Common myeloid progenitor, CD34-positive (primary cell): ENCODE results near the gene SREBF2.

Experiments
- CTCF ChIA-PET: fragments of 350-600 bp; sonication (Branson Sonifier 250); formaldehyde crosslinking; loops from one replicate; lab custom pipeline; 2021; ENCODE audit warnings: antibody characterized with exemption; lab: Charles Lee
- POLR2A ChIA-PET: fragments of 350-600 bp; sonication (Branson Sonifier 250); formaldehyde crosslinking; loops from one replicate; lab custom pipeline; 2021; ENCODE audit warnings: antibody characterized with exemption; lab: Charles Lee
- DNase-seq, 3 donors: peaks; one replicate each; pipeline versions ENCODE4 v3.0.0 to v3.0.0-alpha.2; 2013
- H3K27ac ChIP-seq, 2 experiments: 1 replicate in 1 of 2; 2 replicates in 1 of 2; pipeline ENCODE4 v1.7.0; 2013; ENCODE audit warnings: inconsistent platforms in 2 of 2, low read length in 2 of 2, mild to moderate bottlenecking in 2 of 2, low read depth in 1 of 2, moderate library complexity in 1 of 2; ENCODE audit not compliant: severe bottlenecking in 2 of 2, insufficient read depth in 1 of 2, poor library complexity in 1 of 2
- H3K27me3 ChIP-seq, 5 experiments: replicated peaks in 2 of 5; 1 replicate in 3 of 5; 2 replicates in 2 of 5; pipeline versions ENCODE4 v1.6.1 to v1.7.0; 2013; ENCODE audit warnings: low read length in 4 of 5, mild to moderate bottlenecking in 2 of 5, moderate library complexity in 2 of 5, inconsistent platforms in 1 of 5; ENCODE audit not compliant: insufficient read depth in 5 of 5, control insufficient read depth in 4 of 5
- H3K36me3 ChIP-seq, 4 experiments: 1 replicate in 2 of 4; 2 replicates in 2 of 4; pipeline versions ENCODE4 v1.6.1 to v1.7.0; 2013; ENCODE audit warnings: low read length in 3 of 4, control low read depth in 1 of 4, mild to moderate bottlenecking in 1 of 4; ENCODE audit not compliant: control insufficient read depth in 4 of 4, insufficient read depth in 4 of 4
- H3K4me1 ChIP-seq, 4 experiments: 1 replicate in 3 of 4; 2 replicates in 1 of 4; pipeline versions ENCODE4 v1.6.1 to v1.7.1; 2013; ENCODE audit warnings: low read length in 3 of 4, mild to moderate bottlenecking in 3 of 4, control low read depth in 1 of 4, inconsistent platforms in 1 of 4, moderate library complexity in 1 of 4; ENCODE audit not compliant: control insufficient read depth in 4 of 4, insufficient read depth in 4 of 4; ENCODE audit errors: control extremely low read depth in 1 of 4
- H3K4me3 ChIP-seq, 7 experiments: 1 replicate in 4 of 7; 2 replicates in 3 of 7; pipeline versions ENCODE4 v1.5.1 to v1.7.0; 2013; ENCODE audit warnings: mild to moderate bottlenecking in 7 of 7, low read length in 6 of 7, moderate library complexity in 6 of 7, inconsistent platforms in 2 of 7, low read depth in 2 of 7, control low read depth in 1 of 7; ENCODE audit not compliant: insufficient read depth in 4 of 7, control insufficient read depth in 1 of 7; ENCODE audit errors: extremely low read depth in 1 of 7
- H3K9me3 ChIP-seq, 5 experiments: 1 replicate in 4 of 5; 2 replicates in 1 of 5; pipeline versions ENCODE4 v1.6.1 to v1.7.1; 2013; ENCODE audit warnings: low read length in 4 of 5, mild to moderate bottlenecking in 2 of 5, inconsistent platforms in 1 of 5, low read depth in 1 of 5, moderate library complexity in 1 of 5; ENCODE audit not compliant: control insufficient read depth in 4 of 5, insufficient read depth in 2 of 5; ENCODE audit errors: control extremely low read depth in 1 of 5
- WGBS: methylation state at CpG from one replicate; pipeline ENCODE4 v1.1.5; 2013; ENCODE audit not compliant: insufficient coverage; 5-methylcytosine and 5-hydroxymethylcytosine counted together

Gene SREBF2

DNA sequence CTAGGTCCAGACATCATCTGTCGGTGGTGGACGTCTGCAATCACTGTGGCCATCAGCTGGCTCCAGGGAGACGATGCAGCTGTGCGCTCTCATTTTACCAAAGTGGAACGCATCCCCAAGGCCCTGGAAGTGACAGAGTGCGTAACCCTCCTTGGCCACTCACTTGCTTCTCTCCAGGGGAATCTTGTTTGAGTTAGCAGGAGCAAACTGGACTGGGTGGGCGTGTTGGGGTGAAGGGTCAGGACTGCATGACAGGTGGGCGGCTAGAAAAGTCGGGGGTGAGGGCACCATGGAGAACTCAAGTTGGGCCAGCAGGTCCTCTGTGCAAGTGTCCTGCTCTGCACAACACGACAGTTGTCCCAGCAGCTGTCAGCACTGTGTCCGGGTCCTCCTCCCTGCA is 65.7 kb downstream of the SREBF2 start:
- H3K9me3 ChIP-seq, result no peaks in the 10 kb centered on the region
- H3K4me1 ChIP-seq, result no peaks in the 10 kb centered on the region
- peaks cover 12 to 88% (median 77%) of the 10 kb centered on the region in 4 experiments for H3K36me3 ChIP-seq
- ChIA-PET POLR2A (no interaction called here), CTCF (no interaction called here)
- no peaks in the 10 kb centered on the region for H3K27me3 ChIP-seq
- no peak overlapping the region for H3K27ac ChIP-seq
- no peak overlapping the region for H3K4me3 ChIP-seq
- WGBS, result 100% methylated on average over 11 of the region's 11 CpGs
- no peak for DNase-seq

DNA sequence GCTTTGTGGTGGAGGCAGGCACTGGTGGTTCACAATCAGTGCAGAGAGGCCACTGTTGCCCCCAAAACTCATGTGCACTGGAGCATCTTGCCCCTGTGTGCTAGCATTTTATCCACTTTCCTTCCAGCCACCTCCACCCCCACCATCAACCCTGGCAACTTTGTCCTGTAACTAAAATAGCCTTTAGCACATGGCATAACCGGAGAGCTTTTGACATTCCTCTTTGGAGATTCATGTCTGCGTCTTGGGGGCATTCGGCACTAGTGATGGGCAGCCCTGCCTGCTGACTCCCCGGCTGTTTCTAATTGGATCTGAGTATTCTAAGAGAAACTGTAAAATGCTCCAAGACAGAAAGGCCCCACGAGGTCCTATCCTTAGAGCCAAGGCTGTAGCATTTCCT is 66.2 kb downstream of the SREBF2 start:
- ChIA-PET POLR2A (no interaction called here), CTCF (interaction anchor here (1.3 kb wide), 1 partner anchor 9 kb away, joined by 3 read pairs; no protein-coding TSS in a partner anchor)
- no peak overlapping the region for H3K4me3 ChIP-seq
- H3K27me3 ChIP-seq, result no peaks in the 10 kb centered on the region
- no peaks in the 10 kb centered on the region for H3K4me1 ChIP-seq
- no peaks in the 10 kb centered on the region for H3K9me3 ChIP-seq
- no peak for DNase-seq
- WGBS, result 92% methylated on average over 4 of the region's 5 CpGs
- H3K27ac ChIP-seq, result no peak overlapping the region
- H3K36me3 ChIP-seq, result peaks cover 11 to 88% (median 77%) of the 10 kb centered on the region in 4 experiments

GRCh38 chr22:41899992-41900651 is 67.2 kb downstream of the SREBF2 start:
- WGBS, result 96% methylated on average over 11 of the region's 13 CpGs
- ChIA-PET POLR2A (no interaction called here), CTCF (interaction anchor here (1.3 kb wide), 1 partner anchor 8 kb away, joined by 3 read pairs; no protein-coding TSS in a partner anchor)
- H3K9me3 ChIP-seq, result no peaks in the 10 kb centered on the region
- H3K27ac ChIP-seq, result no peak overlapping the region
- no peak for DNase-seq
- no peaks in the 10 kb centered on the region for H3K27me3 ChIP-seq
- H3K4me3 ChIP-seq, result no peak overlapping the region
- no peaks in the 10 kb centered on the region for H3K4me1 ChIP-seq
- peaks cover 15 to 89% (median 74%) of the 10 kb centered on the region in 4 experiments for H3K36me3 ChIP-seq

DNA sequence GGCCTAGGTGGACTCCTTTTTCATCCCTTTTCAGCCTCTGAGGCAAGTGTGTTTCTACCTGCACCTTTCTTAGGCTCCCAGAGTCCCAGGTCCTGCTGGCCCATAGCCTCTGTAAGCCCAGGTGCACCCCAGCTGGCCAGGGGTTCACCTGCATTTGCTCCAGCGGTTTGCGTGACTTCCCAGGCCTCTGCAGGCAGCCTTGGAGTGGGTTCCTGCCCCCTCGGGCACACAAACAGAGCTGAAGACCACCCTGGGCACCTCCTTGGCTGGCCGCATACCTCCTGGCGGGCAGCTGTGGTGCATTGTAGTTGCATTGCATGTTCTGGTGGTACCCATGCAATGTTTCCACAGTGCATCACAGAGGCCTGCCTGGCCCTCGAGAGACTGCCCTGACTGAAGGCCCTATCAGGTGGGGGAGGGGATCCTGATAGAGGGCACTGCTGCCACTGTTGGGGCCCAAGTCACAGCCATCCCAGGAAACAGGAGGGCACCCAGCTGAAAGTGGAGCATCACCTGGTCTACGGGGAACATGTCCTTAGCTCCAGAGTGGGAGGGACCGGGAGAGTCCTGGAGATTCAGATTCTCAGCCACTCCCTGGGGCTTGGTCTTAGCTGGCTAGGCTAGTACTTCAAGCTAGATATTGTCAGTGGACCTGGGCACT is 67.9 kb downstream of the SREBF2 start:
- CTCF ChIA-PET, result interaction anchor here (0.9 to 1.3 kb wide), 3 partner anchors 8 to 155 kb away, joined by 3 read pairs; no protein-coding TSS in a partner anchor
- Histone ChIP-seq H3K4me1 (no peaks in the 10 kb centered on the region), H3K27me3 (no peaks in the 10 kb centered on the region), H3K27ac (no peak overlapping the region), H3K4me3 (no peak overlapping the region), H3K9me3 (no peaks in the 10 kb centered on the region), H3K36me3 (peaks cover 15 to 93% (median 78%) of the 10 kb centered on the region in 4 experiments)
- POLR2A ChIA-PET, result no interaction called here
- WGBS, result 98% methylated on average over 7 of the region's 8 CpGs
- no peak for DNase-seq

GRCh38 chr22:41902016-41902415 is 69.1 kb downstream of the SREBF2 start:
- H3K27me3 ChIP-seq, result no peaks in the 10 kb centered on the region
- DNase-seq, result no peak
- H3K27ac ChIP-seq, result no peak overlapping the region
- peaks cover 13 to 93% (median 74%) of the 10 kb centered on the region in 4 experiments for H3K36me3 ChIP-seq
- CTCF ChIA-PET, result interaction anchor here (0.9 to 1.8 kb wide), 4 partner anchors 27 to 204 kb away, joined by 3 to 5 read pairs (median 3); no protein-coding TSS in a partner anchor
- H3K9me3 ChIP-seq, result no peaks in the 10 kb centered on the region
- no peaks in the 10 kb centered on the region for H3K4me1 ChIP-seq
- WGBS, result 97% methylated on average over 7 of the region's 7 CpGs
- POLR2A ChIA-PET, result no interaction called here
- no peak overlapping the region for H3K4me3 ChIP-seq

DNA sequence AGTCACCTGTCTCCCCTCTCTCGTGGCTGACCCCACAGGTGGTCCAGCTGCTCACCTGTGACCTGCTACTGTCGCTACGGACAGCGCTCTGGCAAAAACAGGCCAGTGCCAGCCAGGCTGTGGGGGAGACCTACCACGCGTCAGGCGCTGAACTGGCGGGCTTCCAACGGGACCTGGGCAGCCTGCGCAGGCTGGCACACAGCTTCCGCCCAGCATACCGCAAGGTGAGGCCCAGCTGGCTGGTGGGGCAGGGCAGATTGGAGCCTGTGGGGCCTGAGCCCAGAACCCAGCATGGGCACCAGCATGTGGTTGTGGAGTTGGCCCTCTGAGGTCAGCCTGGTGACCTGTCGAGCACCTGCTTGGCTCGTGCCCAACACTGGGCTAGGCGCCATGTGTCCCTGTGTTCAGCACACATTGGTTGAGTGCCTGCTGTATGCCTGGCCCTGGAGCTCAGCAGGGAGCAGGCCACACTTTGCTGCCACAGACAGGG is 70.1 kb downstream of the SREBF2 start:
- Histone ChIP-seq H3K4me3 (no peak overlapping the region), H3K27me3 (no peaks in the 10 kb centered on the region), H3K27ac (no peak overlapping the region), H3K9me3 (no peaks in the 10 kb centered on the region), H3K4me1 (peaks cover 0 to 4% (median 1%) of the 10 kb centered on the region in 4 experiments), H3K36me3 (peaks cover 13 to 93% (median 72%) of the 10 kb centered on the region in 4 experiments)
- ChIA-PET POLR2A (no interaction called here), CTCF (interaction anchor here (0.8 to 2.1 kb wide), 7 partner anchors 10 to 205 kb away, joined by 3 to 5 read pairs (median 3); no protein-coding TSS in a partner anchor)
- no peak for DNase-seq
- WGBS, result 97% methylated on average over 14 of the region's 15 CpGs
